Epithelial cell of proximal tubule (primary cell): ENCODE data around the gene CHST1. TPM values are rescaled to one million over a fixed set of nuclear protein-coding genes. Genes with fewer than 3 reads are reported as not detected.

Experiments
- DNase-seq: peaks from one replicate; pipeline ENCODE4 v3.0.0-alpha.2; 2011; ENCODE audit warnings: low read depth
- H3K4me3 ChIP-seq: 2 replicates; pipeline ENCODE4 v1.5.1; 2011; ENCODE audit warnings: low read depth, mild to moderate bottlenecking, low read length
- total RNA-seq: library from RNA; depleted of rRNA; stranded (reverse); fragments of >200 nt; gene quantifications from 2 replicates; pipeline ENCODE4 v1.2.3, GENCODE V29; 2015
- TF ChIP-seq, protein P1 (sequence below): conservative IDR thresholded peaks from 2 replicates; pipeline ENCODE4 v1.5.1; 2012; ENCODE audit warnings: low read depth, mild to moderate bottlenecking, low read length

The CHST1 gene
- total RNA-seq, 1 donor from 2014 or later, result 1.5 TPM

- TF ChIP-seq, protein P1, sequence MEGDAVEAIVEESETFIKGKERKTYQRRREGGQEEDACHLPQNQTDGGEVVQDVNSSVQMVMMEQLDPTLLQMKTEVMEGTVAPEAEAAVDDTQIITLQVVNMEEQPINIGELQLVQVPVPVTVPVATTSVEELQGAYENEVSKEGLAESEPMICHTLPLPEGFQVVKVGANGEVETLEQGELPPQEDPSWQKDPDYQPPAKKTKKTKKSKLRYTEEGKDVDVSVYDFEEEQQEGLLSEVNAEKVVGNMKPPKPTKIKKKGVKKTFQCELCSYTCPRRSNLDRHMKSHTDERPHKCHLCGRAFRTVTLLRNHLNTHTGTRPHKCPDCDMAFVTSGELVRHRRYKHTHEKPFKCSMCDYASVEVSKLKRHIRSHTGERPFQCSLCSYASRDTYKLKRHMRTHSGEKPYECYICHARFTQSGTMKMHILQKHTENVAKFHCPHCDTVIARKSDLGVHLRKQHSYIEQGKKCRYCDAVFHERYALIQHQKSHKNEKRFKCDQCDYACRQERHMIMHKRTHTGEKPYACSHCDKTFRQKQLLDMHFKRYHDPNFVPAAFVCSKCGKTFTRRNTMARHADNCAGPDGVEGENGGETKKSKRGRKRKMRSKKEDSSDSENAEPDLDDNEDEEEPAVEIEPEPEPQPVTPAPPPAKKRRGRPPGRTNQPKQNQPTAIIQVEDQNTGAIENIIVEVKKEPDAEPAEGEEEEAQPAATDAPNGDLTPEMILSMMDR, result no peak
Observed at GRCh38 chr11:45606514-45607281, 58.7 kb downstream of the CHST1 start.

GRCh38 chr11:45605051-45605450, 60.4 kb downstream of the CHST1 start:
- no peak for DNase-seq
- TF ChIP-seq, protein P1, result no peak
- no peak overlapping the region for H3K4me3 ChIP-seq

More at GRCh38 chr11:45606514-45607281, 58.7 kb downstream of the CHST1 start:
- no peak overlapping the region for H3K4me3 ChIP-seq
- no peak for DNase-seq

GRCh38 chr11:45603946-45604682, 61.3 kb downstream of the CHST1 start:
- TF ChIP-seq, protein P1, result no peak
- no peak overlapping the region for H3K4me3 ChIP-seq
- no peak for DNase-seq

DNA sequence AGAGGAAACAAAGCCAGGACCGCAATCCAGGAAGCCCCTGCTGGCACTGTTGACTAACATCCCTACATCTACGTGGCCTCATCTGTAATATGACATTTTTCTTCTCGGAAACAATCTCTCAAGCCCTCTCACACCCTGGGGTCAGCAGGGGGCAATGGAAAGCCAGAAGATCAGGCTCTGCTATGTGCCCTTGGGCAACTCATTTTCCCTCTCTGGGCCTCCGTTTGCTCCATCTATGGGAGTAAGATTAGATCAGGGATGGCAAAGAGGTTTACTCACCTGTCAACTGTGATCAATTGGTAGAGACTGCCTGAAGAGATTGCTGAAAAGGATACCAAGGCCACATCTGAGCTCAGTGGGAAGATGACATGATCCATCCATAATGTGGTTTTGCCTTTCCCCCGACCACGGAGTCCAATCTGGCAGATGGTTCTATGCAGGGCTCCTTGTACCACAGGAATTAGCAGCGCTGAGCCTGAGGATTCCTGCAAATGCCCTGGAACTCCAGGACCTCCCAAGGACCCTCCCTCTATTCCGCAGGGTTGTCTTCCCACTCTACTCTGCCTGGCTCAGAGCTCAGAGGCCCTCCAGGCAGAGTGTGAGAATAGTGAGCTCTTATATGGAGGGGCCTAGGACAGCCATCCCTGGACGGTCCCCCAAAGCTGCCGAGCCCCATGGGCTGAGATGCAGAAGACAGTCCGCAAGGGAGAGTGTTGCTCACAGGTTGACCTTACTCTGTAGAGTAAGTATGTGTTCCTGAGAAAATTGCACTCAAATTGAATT, 66.1 kb downstream of the CHST1 start:
- no peak overlapping the region for H3K4me3 ChIP-seq
- TF ChIP-seq, protein P1, result no peak
- no peak for DNase-seq

Other genes with a start within 250 kb of the CHST1 start
- gene SLC35C1, start 139.5 kb upstream of the CHST1 start, total RNA-seq, result 15.1 and 17.9 TPM in 2 replicates
- gene CRY2, start 181.9 kb upstream of the CHST1 start, total RNA-seq, result 6.3 and 9.2 TPM in 2 replicates
- gene MAPK8IP1, start 220.0 kb upstream of the CHST1 start, total RNA-seq, result 10.1 and 11.1 TPM in 2 replicates
- gene FREY1, start 241.6 kb upstream of the CHST1 start, total RNA-seq, result 0.51 TPM in 1 of 2 replicates, not detected in the other